LNCaP clone FGC (cell line): ENCODE data around the gene CACNA1G.

ENCODE experiments used
- DNase-seq: peaks from one replicate; pipeline ENCODE4 v3.0.0-alpha.2; 2011; ENCODE audit warnings: low read depth
- H3K4me3 ChIP-seq: 2 replicates; pipeline ENCODE4 v1.5.1; 2011; ENCODE audit warnings: mild to moderate bottlenecking, low read depth, low read length, control low read depth
- CTCF ChIP-seq: IDR thresholded peaks from 2 replicates; pipeline ENCODE4 v1.5.1; 2012; ENCODE audit warnings: mild to moderate bottlenecking; ENCODE audit not compliant: control insufficient read depth, insufficient read depth; ENCODE audit errors: extremely low read depth

Gene CACNA1G

GRCh38 chr17:50667259-50668024, 106.9 kb downstream of the CACNA1G start:
- no peak for TF ChIP-seq CTCF
- DNase-seq: no peak
- no peak overlapping the region for H3K4me3 ChIP-seq

GRCh38 chr17:50668025-50668837, 107.7 kb downstream of the CACNA1G start:
- TF ChIP-seq CTCF: no peak
- H3K4me3 ChIP-seq: no peak overlapping the region
- DNase-seq: no peak

DNA sequence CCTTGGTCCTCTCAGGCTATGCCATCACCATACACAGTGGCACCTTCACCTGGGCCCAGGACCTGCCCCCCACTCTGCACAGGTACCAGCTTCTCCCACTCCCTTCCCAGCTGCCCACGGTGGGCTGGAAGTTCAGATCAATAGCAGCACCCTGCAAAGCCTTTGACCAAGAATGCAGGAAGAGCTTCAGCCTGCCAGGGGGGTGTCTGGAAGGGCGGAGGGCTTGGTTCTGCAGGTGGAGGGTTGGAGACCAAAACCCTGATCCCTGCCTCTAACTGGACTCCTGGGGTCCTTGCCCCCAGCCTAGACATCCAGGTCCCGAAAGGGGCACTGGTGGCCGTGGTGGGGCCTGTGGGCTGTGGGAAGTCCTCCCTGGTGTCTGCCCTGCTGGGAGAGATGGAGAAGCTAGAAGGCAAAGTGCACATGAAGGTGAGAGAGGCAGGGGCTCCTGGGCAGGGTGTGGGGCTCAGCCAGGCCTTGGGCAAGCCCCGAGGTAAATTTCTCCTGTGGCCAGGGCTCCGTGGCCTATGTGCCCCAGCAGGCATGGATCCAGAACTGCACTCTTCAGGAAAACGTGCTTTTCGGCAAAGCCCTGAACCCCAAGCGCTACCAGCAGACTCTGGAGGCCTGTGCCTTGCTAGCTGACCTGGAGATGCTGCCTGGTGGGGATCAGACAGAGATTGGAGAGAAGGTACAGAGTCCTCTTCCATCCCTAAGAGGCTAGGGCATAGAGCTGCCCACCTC, 108.5 kb downstream of the CACNA1G start:
- no peak overlapping the region for H3K4me3 ChIP-seq
- no peak for DNase-seq
- TF ChIP-seq CTCF: no peak

GRCh38 chr17:50672071-50672470, 111.6 kb downstream of the CACNA1G start:
- no peak for DNase-seq

DNA sequence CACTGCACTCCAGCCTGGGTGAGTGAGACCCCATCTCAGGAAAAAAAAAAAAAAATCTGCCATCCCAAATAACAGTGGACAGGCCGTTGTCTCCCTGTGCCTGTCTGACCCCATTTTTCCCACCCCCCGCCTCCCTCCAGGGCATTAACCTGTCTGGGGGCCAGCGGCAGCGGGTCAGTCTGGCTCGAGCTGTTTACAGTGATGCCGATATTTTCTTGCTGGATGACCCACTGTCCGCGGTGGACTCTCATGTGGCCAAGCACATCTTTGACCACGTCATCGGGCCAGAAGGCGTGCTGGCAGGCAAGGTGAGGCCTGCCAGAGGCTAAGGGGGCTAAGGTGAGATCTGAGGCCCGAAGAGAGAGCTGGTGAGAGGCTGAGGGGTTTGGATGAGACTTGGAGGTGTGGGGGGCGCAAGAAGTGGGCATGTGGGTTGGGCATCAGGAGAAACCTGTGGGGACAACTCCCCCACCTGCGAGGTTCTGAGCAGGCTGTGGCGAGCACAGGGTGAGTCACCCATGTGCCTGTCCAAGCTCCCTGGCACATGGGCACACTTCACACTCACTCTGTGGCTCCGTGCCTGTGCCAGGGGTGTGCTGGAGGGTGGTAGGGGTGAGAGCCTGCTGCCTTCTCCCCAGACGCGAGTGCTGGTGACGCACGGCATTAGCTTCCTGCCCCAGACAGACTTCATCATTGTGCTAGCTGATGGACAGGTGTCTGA, 112.5 kb downstream of the CACNA1G start:
- no peak for DNase-seq
- TF ChIP-seq CTCF: no peak
- H3K4me3 ChIP-seq: no peak overlapping the region

More at GRCh38 chr17:50672071-50672470, 111.6 kb downstream of the CACNA1G start:
- H3K4me3 ChIP-seq: no peak overlapping the region
- no peak for TF ChIP-seq CTCF

DNA sequence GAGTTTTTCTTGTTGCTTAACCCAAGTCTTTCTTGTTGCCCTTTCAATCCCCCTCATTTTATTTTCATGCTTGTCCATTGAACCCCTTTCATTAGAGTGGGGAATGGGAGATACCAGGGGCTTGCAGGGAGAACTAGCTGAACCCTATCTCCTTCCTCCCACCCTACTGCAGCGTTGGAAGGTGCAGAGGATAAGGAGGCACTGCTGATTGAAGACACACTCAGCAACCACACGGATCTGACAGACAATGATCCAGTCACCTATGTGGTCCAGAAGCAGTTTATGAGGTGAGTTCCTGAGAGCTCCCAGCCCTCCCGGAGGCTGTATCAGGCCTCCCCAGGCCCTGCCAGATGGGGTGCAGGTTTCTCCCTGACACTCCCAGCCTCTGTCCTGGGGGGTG, 114.7 kb downstream of the CACNA1G start:
- DNase-seq: no peak
- no peak overlapping the region for H3K4me3 ChIP-seq
- TF ChIP-seq CTCF: no peak
